ENCODE results near the gene GCG.

GCG gene

DNA sequence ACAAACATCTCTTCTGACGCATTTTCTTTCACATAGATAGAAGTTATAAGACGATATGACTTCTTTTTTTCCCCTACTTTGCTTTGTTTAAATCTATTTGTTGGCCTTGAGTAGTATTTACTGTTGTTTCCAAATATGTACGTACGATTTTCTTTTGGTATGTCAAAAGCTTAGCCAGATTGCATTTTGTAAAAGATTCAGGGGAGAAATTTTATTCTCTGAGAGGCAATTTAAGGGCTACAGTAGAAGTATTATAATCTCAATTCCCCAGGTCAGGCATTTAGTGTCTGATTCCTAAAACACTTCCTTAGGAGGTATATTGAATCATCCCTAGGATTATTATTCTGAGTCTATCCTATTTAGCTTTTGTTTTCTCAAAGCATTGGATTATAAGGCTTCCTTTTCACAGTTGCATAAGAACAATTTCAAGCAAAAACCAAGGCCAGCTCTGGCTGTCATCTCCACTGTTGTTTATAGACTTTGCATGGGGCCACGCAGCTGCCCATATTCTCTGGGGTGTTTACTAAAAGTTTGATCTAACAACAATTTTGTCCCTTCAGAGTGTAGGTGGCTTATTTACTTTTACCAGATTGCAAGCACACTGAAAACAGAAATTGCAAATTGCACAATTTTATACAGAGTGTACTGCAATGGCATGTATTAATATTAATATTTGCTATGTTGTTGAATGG lies 33.6 kb upstream of the GCG start:
- H3K4me3 ChIP-seq (ENCODE audit: low read depth, low read length) = no peak overlapping the region
- TF ChIP-seq, protein P1, sequence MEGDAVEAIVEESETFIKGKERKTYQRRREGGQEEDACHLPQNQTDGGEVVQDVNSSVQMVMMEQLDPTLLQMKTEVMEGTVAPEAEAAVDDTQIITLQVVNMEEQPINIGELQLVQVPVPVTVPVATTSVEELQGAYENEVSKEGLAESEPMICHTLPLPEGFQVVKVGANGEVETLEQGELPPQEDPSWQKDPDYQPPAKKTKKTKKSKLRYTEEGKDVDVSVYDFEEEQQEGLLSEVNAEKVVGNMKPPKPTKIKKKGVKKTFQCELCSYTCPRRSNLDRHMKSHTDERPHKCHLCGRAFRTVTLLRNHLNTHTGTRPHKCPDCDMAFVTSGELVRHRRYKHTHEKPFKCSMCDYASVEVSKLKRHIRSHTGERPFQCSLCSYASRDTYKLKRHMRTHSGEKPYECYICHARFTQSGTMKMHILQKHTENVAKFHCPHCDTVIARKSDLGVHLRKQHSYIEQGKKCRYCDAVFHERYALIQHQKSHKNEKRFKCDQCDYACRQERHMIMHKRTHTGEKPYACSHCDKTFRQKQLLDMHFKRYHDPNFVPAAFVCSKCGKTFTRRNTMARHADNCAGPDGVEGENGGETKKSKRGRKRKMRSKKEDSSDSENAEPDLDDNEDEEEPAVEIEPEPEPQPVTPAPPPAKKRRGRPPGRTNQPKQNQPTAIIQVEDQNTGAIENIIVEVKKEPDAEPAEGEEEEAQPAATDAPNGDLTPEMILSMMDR (IDR thresholded peaks at IDR 0.05; ENCODE audit: low read depth, low read length) = no peak

DNA sequence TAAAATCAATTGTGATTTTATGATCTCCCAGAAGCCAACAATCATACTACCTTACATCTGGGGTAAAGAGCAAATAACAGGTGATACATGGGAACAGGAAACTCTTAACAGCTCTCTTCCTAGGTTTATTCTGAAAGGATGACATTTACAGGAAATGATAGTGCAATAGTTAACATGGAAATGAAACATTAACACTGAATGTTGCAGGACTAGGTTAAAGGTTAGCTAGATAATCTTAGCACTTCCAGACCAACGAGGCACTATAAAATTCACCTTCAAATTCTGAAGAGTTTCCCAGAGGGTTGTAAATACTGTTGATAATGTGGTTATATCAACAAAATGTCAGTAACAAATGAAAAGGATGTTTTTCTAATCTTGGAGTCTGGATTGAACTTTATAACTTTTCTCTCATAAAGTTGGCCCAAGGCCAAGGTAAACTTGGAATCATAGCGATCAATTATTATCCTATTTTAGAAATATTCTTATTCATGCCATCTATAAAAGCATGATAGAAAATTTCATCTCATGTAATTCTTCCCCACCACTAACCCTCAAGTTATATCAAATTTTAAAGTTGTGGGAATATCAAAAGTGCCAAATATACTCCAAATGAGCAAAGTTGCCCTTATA lies 32.9 kb upstream of the GCG start:
- H3K4me3 ChIP-seq (ENCODE audit: low read depth, low read length) = no peak overlapping the region

DNA sequence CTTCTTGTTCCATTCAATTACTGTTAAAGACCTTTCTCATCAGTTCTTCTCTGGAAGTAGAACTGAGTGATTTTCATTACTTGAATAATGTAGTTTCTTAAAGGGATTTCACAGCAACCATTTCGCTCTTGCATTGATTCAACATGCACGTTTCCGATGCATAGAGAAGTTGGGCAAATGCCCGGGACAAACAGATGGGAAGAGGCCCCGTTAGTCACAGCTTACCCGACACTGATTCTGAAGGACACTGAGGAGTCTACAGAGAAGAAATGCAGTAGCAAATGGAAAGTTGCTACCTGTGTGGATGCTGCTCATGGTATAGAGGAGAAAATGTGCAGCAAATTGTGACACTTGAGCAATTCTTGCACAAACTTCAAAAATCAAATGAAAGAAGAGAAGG lies 32.3 kb upstream of the GCG start:
- H3K4me3 ChIP-seq (ENCODE audit: low read depth, low read length) = no peak overlapping the region

More for the DNA sequence above, 32.9 kb upstream of the GCG start:
- TF ChIP-seq, protein P1 (IDR thresholded peaks at IDR 0.05; ENCODE audit: low read depth, low read length) = no peak

DNA sequence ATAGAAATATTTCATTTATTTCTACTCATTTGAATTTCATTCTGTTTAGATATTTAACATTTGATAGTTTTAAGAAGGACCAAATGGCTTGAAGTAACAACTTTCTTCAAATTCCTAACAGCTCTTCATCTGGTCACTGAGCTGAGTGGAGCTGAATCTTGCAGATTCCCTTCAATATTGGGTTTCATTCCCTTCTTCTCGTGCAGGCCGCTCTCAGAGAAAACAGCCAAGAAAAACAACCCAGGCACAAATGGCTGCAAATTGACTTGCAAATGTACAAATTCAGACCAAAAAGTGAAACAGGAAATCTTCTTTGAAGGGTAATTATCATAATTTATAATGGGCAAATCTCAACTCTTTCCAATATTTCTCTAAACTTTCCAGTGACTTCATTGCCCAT lies 30.3 kb upstream of the GCG start:
- TF ChIP-seq, protein P1 (IDR thresholded peaks at IDR 0.05; ENCODE audit: low read depth, low read length) = no peak
- H3K4me3 ChIP-seq (ENCODE audit: low read depth, low read length) = no peak overlapping the region

More for the DNA sequence above, 32.3 kb upstream of the GCG start:
- TF ChIP-seq, protein P1 (IDR thresholded peaks at IDR 0.05; ENCODE audit: low read depth, low read length) = no peak

DNA sequence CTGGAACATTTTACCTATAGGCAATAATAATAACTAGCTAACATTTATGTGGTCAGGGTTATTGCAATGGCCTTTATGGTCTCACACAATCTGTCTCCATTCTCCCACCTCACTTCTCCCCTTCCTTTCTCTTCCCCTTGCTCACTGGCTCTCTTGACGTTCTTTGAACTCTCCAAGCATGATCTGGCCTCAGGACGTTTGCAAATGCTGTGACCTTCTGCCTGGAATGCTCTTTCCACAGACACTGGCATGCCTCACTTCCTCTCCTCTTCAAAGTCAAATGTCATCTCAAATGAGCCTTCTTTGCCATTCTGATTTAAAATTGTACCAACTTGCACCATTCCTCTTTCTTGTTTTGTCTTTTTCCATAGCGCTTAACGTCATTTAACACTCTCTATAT lies 25.3 kb upstream of the GCG start:
- TF ChIP-seq, protein P1 (IDR thresholded peaks at IDR 0.05; ENCODE audit: low read depth, low read length) = no peak
- H3K4me3 ChIP-seq (ENCODE audit: low read depth, low read length) = no peak overlapping the region

DNA sequence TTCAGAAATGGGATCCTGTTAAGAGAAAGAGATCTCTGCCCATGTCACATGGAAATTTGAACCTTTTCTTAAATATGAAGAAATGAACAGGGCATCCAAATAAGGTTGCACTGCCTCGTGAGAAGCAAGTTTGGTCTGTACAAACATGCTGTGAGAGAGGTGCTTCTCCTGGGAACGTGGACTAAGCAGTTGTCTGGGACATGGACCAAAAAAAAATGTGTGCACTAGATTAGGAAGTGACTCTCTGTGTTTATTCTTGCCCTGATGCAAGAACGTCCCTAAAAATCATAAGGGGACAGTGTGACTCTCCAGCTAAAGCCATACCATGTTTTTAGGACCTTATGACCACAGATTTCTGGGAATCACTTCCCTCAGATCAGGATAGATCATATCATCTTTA lies 23.7 kb upstream of the GCG start:
- TF ChIP-seq, protein P1 (IDR thresholded peaks at IDR 0.05; ENCODE audit: low read depth, low read length) = no peak
- no peak overlapping the region for H3K4me3 ChIP-seq (ENCODE audit: low read depth, low read length)

DNA sequence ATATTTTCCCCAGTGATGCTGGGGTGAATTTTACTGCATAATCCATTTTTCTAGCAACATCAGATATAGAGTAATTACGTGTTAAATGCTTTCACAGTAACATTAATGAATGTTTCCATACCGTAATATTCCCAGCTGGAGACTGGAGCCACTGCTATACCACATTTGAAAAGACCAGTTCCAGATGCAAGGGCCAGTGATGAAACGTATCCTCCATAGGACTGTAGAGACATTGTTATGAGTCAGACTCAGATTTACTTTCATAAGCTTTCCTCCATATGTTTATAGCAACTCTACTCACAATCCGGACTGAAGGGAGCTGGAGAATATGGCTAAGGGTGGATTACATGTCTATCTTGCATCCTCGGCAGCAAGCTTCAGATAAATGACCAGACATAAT lies 22.7 kb upstream of the GCG start:
- H3K4me3 ChIP-seq (ENCODE audit: low read depth, low read length) = no peak overlapping the region
- TF ChIP-seq, protein P1 (IDR thresholded peaks at IDR 0.05; ENCODE audit: low read depth, low read length) = no peak

Data from WI38 (cell line).